ENCODE measurements around the gene TMEFF2. TPM values are rescaled to one million over a fixed set of nuclear protein-coding genes. Genes with fewer than 3 reads are reported as not detected.

The TMEFF2 gene
- total RNA-seq, 1 donor from 2014 or later, result 10.4 TPM

DNA sequence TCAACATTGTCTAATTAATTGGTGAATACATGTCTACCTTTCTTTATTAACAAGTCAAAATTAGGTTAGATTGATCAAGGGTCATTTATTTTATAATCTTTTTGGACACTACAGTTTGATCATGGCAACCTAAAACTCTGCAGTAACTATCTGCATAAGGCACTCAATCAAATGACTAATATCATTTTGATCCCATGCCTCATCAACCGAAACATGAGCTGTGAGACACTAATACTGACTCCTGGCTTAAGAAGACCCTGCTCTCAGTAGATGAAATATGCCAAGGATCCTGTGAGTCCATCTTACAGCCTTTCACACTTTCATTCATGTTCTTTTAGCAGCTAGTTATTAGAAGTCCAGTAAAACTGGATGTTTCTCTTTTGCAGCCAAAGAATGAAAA is 178.5 kb downstream of the TMEFF2 start:
- DNase-seq (ENCODE audit: low spot score), result no peak

GRCh38 chr2:192013211-192013610 is 181.5 kb downstream of the TMEFF2 start:
- DNase-seq (ENCODE audit: low spot score), result no peak

- no peak for DNase-seq (ENCODE audit: low spot score)
Measured at GRCh38 chr2:192011196-192011595, 183.5 kb downstream of the TMEFF2 start.

GRCh38 chr2:192010073-192010472 is 184.7 kb downstream of the TMEFF2 start:
- no peak for DNase-seq (ENCODE audit: low spot score)

- peak; percentile 9 for DNase-seq (ENCODE audit: low spot score)
Measured at GRCh38 chr2:192007581-192008228, 187.0 kb downstream of the TMEFF2 start.

DNA sequence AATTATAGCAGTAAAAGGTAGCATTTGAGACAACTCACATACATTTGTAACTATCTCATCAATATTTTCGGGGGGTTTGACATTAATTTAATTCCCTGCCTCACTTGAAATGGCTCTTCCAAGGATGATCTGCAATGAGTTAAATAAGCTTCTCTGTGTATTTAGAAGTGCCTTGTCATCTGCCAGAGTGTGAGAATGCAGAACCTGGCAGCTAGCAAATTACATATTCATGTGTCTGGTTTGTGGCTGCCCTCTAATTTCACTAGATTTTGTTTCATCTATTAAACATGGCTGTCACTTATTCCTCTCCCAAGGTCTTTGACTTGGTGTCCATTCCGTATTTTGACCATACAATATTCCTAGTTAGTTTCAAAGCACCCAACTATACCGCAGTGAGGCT is 189.5 kb downstream of the TMEFF2 start:
- no peak for DNase-seq (ENCODE audit: low spot score)

- DNase-seq (ENCODE audit: low spot score), result no peak
Measured at GRCh38 chr2:192004188-192004963, 190.4 kb downstream of the TMEFF2 start.

- no peak for DNase-seq (ENCODE audit: low spot score)
Measured at GRCh38 chr2:192002418-192002817, 192.3 kb downstream of the TMEFF2 start.

- DNase-seq (ENCODE audit: low spot score), result no peak
Measured at GRCh38 chr2:192000196-192000980, 194.3 kb downstream of the TMEFF2 start.

DNA sequence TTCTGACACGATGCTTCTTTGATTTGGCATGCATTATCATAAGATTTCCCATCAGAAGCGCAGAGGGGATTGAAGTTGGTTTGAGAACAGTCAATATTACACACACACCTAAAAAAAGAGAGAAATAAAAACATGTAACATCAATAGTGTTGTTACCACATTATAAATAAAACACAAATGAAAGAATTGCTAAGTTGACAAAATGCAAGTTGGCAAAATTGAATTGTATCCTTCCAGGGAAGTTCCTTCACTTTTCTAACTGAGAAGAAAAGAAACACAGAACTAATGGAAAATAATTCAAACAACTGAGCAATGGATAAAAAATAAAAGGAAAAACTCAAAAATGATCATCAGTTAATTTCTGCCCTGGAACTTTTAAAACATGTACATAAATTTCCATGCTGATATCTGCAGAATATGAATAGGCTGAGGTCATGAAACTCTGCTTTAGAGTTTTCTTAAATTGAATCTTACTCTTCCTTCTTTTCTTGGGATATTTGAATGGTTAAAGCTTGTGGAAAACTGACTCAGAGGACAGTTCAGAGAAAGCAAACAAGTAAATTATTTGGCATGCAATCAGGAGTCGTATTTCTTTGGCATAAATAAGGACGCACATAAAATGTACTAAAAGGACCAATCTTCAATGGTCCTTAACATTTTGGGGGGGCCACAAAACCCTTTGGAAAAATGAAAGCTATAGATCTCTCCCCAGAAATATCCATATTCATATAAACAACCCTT is 195.5 kb downstream of the TMEFF2 start:
- DNase-seq (ENCODE audit: low spot score), result peak; percentile 11

DNA sequence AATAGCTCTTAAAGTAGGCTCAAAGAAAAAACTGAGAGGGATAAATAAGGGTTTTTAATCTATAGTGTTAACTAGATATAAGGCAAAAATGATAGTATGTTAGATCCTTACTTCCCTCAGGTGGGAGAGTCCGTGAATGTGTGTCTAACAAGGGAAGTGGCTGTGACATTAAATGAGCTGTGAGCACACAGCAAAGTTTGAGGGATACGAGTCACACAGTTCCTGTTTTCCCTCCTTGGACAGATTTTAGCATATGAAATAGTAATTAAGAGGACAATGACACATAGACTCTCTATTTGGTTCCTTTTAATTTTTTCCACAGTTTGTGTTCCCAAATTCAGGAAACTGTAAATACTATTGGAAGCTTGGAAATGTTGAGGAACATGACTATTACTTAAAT is 199.4 kb downstream of the TMEFF2 start:
- DNase-seq (ENCODE audit: low spot score), result no peak

DNA sequence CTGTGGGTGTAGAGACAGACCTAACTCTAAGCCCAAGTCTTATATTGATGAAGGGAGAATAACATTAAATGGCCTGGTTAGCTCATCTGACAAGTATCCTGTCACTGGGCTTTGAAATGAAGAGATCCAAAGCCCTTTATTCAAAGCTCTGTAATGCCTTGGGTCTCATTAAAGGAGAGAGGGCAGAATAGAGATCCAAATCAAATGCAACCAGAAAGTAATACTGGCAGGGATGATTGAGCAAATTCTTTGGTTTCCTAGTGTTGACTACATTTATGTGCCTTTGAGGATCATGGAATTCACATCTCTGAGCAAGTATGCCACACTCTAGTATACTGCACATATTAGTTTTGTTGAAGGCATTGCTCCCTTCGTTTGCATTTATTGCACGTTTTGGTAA is 200.0 kb downstream of the TMEFF2 start:
- DNase-seq (ENCODE audit: low spot score), result no peak

- no peak for DNase-seq (ENCODE audit: low spot score)
Measured at GRCh38 chr2:191991442-191991841, 203.3 kb downstream of the TMEFF2 start.

- DNase-seq (ENCODE audit: low spot score), result no peak
Measured at GRCh38 chr2:191985740-191986139, 209.0 kb downstream of the TMEFF2 start.

- DNase-seq (ENCODE audit: low spot score), result peak; percentile 20
Measured at GRCh38 chr2:191983591-191983990, 211.1 kb downstream of the TMEFF2 start.

DNA sequence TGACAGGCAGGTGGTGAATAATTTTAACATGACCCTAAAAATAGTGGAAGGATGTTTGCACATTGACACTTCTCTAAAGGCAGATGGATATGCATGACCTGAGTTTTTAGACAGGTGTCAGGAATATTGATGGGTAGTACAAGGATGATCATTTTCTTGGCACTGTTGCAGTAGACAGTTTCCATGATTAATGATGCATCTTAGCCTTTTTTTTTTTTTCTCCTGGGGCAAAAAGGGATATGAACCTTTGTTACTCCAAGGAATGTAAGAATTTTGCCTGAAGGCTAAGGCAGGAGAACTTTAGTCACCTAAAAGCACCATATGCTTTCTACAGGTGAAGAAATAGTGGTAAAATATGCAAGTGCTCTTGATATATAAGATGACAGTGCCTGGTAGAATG is 211.5 kb downstream of the TMEFF2 start:
- no peak for DNase-seq (ENCODE audit: low spot score)

DNA sequence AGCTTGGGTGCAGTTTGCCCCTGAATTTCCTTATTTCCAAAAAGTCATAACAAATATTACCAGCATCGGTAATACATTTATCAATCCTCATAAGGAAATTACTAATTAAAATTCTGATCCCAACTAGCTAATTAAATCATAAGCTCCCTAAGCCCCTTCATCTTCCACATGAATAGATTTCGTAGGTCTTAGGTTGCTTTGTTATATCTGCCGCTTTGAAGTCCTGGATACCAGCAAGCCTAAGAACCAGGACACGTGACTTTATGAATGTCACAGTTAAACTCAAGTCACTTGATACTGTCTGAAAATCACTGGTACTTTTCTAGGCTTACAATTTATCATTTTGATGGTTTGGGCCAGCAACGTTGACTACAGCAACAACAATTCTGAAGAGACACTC is 213.0 kb downstream of the TMEFF2 start:
- DNase-seq (ENCODE audit: low spot score), result no peak

GRCh38 chr2:191980483-191980882 is 214.2 kb downstream of the TMEFF2 start:
- no peak for DNase-seq (ENCODE audit: low spot score)

- no peak for DNase-seq (ENCODE audit: low spot score)
Measured at GRCh38 chr2:191979221-191979730, 215.5 kb downstream of the TMEFF2 start.

DNA sequence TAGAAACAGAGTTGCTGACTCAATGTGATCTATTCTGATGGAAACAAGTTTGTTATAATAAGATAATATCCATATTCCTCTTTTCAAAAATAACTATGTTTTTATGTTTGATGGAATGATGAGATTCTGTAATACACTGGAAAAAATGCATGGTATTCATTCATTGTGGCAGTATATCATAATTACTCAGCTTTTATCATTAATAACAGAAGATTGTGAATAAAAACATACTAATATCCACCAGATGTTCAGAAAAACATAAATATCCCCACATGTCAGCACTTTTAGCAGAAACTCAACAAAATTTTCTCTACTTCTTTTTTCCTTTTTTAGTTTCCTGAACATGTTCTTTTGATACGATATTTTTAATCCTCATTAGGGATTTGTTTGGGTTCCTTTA is 217.0 kb downstream of the TMEFF2 start:
- DNase-seq (ENCODE audit: low spot score), result peak; percentile 25

GRCh38 chr2:191976436-191976835 is 218.3 kb downstream of the TMEFF2 start:
- no peak for DNase-seq (ENCODE audit: low spot score)

- no peak for DNase-seq (ENCODE audit: low spot score)
Measured at GRCh38 chr2:191974676-191975075, 220.1 kb downstream of the TMEFF2 start.
